Diencephalon (tissue), 1 donor: ENCODE results near the gene OR2T10. TPM values are rescaled to one million over a fixed set of nuclear protein-coding genes. Genes with fewer than 3 reads are reported as not detected.

Source experiments
- small RNA-seq: library from RNA; depleted of rRNA; stranded (forward); fragments of <200 nt; gene quantifications from one replicate; pipeline ENCODE3, GENCODE V24; 2014
- total RNA-seq: library from RNA; depleted of rRNA; stranded (reverse); fragments of >200 nt; gene quantifications from one replicate; pipeline ENCODE4 v1.2.3, GENCODE V29; 2014

Gene OR2T10, protein sequence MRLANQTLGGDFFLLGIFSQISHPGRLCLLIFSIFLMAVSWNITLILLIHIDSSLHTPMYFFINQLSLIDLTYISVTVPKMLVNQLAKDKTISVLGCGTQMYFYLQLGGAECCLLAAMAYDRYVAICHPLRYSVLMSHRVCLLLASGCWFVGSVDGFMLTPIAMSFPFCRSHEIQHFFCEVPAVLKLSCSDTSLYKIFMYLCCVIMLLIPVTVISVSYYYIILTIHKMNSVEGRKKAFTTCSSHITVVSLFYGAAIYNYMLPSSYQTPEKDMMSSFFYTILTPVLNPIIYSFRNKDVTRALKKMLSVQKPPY
- not detected for total RNA-seq

DNA sequence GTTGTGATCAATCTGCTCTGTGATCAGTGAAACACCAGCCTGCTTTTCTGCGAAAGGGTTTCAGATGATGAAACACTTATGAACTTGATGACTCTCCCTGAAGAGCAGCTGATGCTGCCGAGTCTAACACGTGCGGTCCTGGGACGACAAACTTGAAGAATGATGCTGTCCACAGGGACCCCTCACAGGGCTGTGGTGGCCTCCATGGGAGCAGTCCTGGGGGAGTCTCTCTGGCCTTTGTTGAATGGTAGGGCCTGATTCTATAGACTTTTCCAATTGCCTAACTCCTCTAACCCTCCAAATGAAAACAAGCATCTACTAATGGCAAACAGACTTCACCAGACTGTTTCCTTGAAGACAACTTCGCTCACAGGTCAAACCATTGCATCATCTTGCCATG is at the start of gene OR2T10:
Gene OR2T10, minus strand, starts transcription at position 112 of the 400 bp plus-strand sequence. CDS start 3,932 bp downstream, outside the sequence.

DNA sequence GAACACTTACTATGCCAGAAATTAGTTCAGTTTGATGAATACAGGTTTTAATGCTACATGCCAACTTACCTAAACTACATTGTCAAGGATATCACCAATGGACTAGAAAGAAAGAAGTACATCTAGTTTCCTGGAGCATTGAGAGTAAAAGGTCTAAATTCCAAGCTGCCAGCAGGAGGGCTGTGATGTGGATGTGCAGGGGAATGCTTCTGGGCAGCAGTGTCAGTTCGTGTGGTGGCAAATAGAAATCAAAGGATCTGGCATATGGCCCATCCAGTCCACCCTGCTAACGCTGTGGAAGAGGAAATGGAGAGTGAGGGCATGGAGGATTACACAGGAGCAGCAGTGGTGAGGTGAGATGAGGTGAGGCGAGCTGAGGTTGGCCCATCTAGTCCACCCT is 47.7 kb upstream of the OR2T10 start, which contains the start of gene OR2T35:
Gene OR2T35, minus strand, starts transcription at position 101 of the 400 bp plus-strand sequence. CDS start 6,020 bp downstream, outside the sequence.

DNA sequence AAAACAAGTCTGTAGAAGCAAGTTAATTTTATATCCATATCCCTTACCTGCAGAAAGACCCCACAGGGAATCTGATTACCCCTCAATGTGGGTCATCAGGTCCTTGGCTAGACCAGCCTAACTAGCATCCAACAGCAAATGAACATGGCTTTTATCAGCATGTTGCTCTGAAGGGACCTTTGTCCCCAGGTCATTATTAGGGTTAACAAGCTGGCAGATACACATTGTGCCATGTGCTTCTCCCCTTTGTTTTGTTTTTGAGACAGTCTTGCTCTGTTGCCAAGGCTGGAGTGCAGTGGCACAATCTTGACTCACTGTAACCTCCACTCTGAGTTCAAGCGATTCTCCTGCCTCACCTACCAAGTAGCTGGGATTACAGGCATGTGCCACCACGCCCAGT is 37.5 kb upstream of the OR2T10 start, which contains the start of gene OR2T11:
Gene OR2T11, minus strand, starts transcription at position 101 of the 400 bp plus-strand sequence. CDS start 7,963 bp downstream, outside the sequence.

DNA sequence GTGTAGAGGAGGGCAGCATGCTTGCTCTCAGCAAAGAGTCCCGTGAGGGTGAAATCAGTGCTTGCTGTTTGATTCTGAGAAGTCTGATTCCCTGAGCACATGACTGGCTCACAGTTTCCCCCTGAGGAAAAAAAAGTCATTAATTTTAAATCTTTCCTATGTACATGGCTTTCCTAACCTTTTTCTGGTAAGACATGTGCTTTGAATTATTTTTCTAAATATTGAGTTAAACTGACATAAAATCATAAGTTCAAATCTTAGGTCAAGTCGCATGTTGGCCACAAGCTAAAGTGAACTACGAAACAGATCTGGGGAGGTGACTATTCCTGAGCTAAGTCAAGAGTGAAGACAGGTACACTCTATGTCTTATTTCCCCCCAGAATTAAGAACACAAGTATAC is 22.8 kb downstream of the OR2T10 start, which contains the start of gene OR2T34:
Gene OR2T34, minus strand, starts transcription at position 101 of the 400 bp plus-strand sequence. Its CDS starts 0 bp downstream, at position 101.

DNA sequence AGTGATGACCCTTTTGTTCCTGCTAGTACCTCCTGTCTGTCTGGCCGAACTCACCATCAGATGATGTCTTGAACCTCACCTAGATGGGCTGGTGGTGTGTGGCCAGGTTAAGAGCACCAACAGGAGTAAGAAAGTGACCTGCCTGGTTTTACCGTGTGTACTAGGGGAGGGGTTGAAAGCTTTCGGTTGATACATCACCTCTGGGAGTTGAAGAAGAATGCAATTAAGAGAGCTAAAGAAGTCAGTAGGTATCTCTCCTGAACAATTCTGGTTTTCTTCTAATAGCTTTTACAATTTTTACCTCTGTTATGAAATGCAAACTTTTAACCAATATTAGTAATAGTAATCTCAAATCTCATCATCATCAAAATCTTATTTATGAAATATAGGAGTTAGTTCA is 34.8 kb downstream of the OR2T10 start, which contains the start of gene OR2T29:
Gene OR2T29, minus strand, starts transcription at position 101 of the 400 bp plus-strand sequence. CDS start 3,281 bp downstream, outside the sequence.

Small RNAs within 50 kb of the gene (small RNA-seq; reads per million reads assigned to genes)
- gene RF00019, result not detected

Other genes starting within 250 kb of the OR2T10 start
- not detected for gene OR14C36, start 248.9 kb downstream of the OR2T10 start, total RNA-seq
- gene OR2T4, start 236.0 kb downstream of the OR2T10 start, total RNA-seq, result 0.46 TPM
- 0.46 TPM for gene OR2T6, start 222.0 kb downstream of the OR2T10 start, total RNA-seq
- not detected for gene OR2T1, start 194.7 kb downstream of the OR2T10 start, total RNA-seq
- not detected for gene OR2T2, start 152.1 kb downstream of the OR2T10 start, total RNA-seq
- gene OR2T3, start 124.3 kb downstream of the OR2T10 start, total RNA-seq, result not detected
- gene OR2T5, start 109.1 kb downstream of the OR2T10 start, total RNA-seq, result not detected
- gene OR2G6, start 89.6 kb downstream of the OR2T10 start, total RNA-seq, result not detected
- gene OR2T29, start 34.9 kb downstream of the OR2T10 start, total RNA-seq, result 0.23 TPM
- not detected for gene OR2T34, start 22.9 kb downstream of the OR2T10 start, total RNA-seq
- gene OR2T11, start 37.4 kb upstream of the OR2T10 start, total RNA-seq, result not detected
- gene OR2T35, start 47.6 kb upstream of the OR2T10 start, total RNA-seq, result not detected
- not detected for gene OR2T27, start 57.8 kb upstream of the OR2T10 start, total RNA-seq
- gene OR14I1, start 105.1 kb upstream of the OR2T10 start, total RNA-seq, result not detected
- gene LYPD8, start 158.1 kb upstream of the OR2T10 start, total RNA-seq, result not detected
- gene SH3BP5L, start 228.2 kb upstream of the OR2T10 start, total RNA-seq, result 25.1 TPM
- 14.8 TPM for gene ZNF672, start 240.5 kb upstream of the OR2T10 start, total RNA-seq